Heart left ventricle (tissue), 16 donors: Measurements from ENCODE around the gene DDC. TPM values are rescaled to one million over a fixed set of nuclear protein-coding genes. Genes with fewer than 3 reads are reported as not detected.

Source experiments
- ATAC-seq, 4 donors: fragments of 200-7000 bp; cut with Tn5 transposase; one replicate each; pipeline ENCODE4 v1.9.1; 2020 to 2022; ENCODE audit warnings: moderate library complexity in 4 of 4, mild to moderate bottlenecking in 3 of 4, moderate number of reproducible peaks in 1 of 4
- DNase-seq, 5 donors: peaks; one replicate each; pipeline ENCODE4 v3.0.0-alpha.2; 2020
- H3K27ac ChIP-seq, 12 donors: fragments of 200-600 bp; sonication (generic) in 4 of 12; one replicate each; pipeline versions ENCODE4 v1.5.0 to v1.8.0; 2016 to 2022; ENCODE audit warnings: mild to moderate bottlenecking in 2 of 12
- H3K27me3 ChIP-seq, 9 donors: fragments of 200-600 bp; sonication (generic) in 2 of 9; one replicate each; pipeline versions ENCODE4 v1.5.1 to v1.8.0; 2016 to 2022; ENCODE audit warnings: mild to moderate bottlenecking in 3 of 9
- H3K36me3 ChIP-seq, 9 donors: fragments of 200-600 bp; sonication (generic) in 2 of 9; one replicate each; pipeline versions ENCODE4 v1.5.0 to v1.8.0; 2018 to 2022; ENCODE audit warnings: mild to moderate bottlenecking in 2 of 9
- H3K4me1 ChIP-seq, 12 donors: fragments of 200-600 bp; sonication (generic) in 4 of 12; one replicate each; pipeline versions ENCODE4 v1.5.0 to v1.8.0; 2016 to 2022; ENCODE audit warnings: mild to moderate bottlenecking in 3 of 12
- H3K4me3 ChIP-seq, 12 donors: fragments of 200-600 bp; sonication (generic) in 4 of 12; one replicate each; pipeline versions ENCODE4 v1.5.0 to v1.8.0; 2017 to 2022; ENCODE audit warnings: mild to moderate bottlenecking in 9 of 12, moderate library complexity in 4 of 12
- H3K9me3 ChIP-seq, 12 donors: fragments of 200-600 bp; sonication (generic) in 4 of 12; one replicate each; pipeline versions ENCODE4 v1.5.0 to v1.8.0; 2016 to 2022; ENCODE audit warnings: mild to moderate bottlenecking in 1 of 12
- CTCF ChIP-seq, 12 donors: fragments of 200-600 bp; sonication (generic) in 4 of 12; IDR thresholded peaks; one replicate each; pipeline versions ENCODE4 v1.5.0 to v1.8.0; 2018 to 2022; ENCODE audit warnings: antibody characterized with exemption in 12 of 12, mild to moderate bottlenecking in 5 of 12
- POLR2A ChIP-seq, 2 donors: fragments of 450-650 bp; IDR thresholded peaks; one replicate each; pipeline ENCODE4 v1.6.1; 2017; ENCODE audit warnings: antibody characterized with exemption in 2 of 2, mild to moderate bottlenecking in 2 of 2, moderate library complexity in 2 of 2
- WGBS, 4 donors: extraction: QIAGEN DNeasy Blood & Tissue Kit in 2 of 4; methylation state at CpG; one replicate each; pipeline versions ENCODE4 v1.1.5 to v1.1.7; 2013 to 2018; 5-methylcytosine and 5-hydroxymethylcytosine counted together
- intact Hi-C, 10 donors: fragments of 100-400 bp; cut with DNase I; formaldehyde crosslinking; loops; one replicate each; pipeline versions ENCODE4 v1.11.1 to v1.14.2; 2022
- polyA plus RNA-seq, 2 donors: library from polyadenylated mRNA; stranded (reverse); fragments of 200-250 nt; gene quantifications; one replicate each; pipeline ENCODE4 v1.2.3, GENCODE V29; 2013
- total RNA-seq, 9 donors: library from RNA; depleted of rRNA in 2 of 9; stranded (reverse); fragments of >200 nt in 2 of 9; fragmentation: NEBNext Ultra II Directional in 3 of 9; extraction: Animal tissue kit (Norgen Biotek cat#: 25700) in 3 of 9; gene quantifications; one replicate each; pipeline versions ENCODE4 v1.1.0 to v1.2.4, GENCODE V29; 2016 to 2023
- donor health status: ischemic (EF 13 %, LVEDD 7.1; RV severe dilation, severe dysfunction).
- donor health status: healthy with polysubstance abuse.
- donor health status: DM: no; HTN: yes; CAD: no.
- donor health status: DM: no; HTN: no; CAD: no.
- donor health status: ischemic (EF 25% LVEDD 6.9; RV normal size, moderate dysfunction).
- donor health status: ischemic (EF 25% LVEDD 5.7; RV mildly dilated, moderate dysfunction).
- donor health status: healthy.
- donor health status: DM: yes; HTN: yes; CAD: no.
- donor health status: ischemic (EF 35%, LVEDD 5.7; RV mildly dilated, moderate dysfunction).
- donor health status: nonischemic (EF 11% LVEDD 7.7; RV severe dilation, severe dysfunction).
- donor health status: DM: yes; HTN: yes; CAD: no.
- donor health status: PGD.
- donor health status: ischemic (EF 29% LVEDD 5.4; RV normal size, mild dysfunction).
- donor health status: nonischemic (EF 23%, LVEDD 6.1; RV moderate dilation, normal function).

DDC gene
- total and polyA plus RNA-seq, 11 donors = 0.08 TPM; not detected in 10

GRCh38 chr7:50596484-50596883, 31.3 kb upstream of the DDC start:
- Histone ChIP-seq H3K4me3 (no peak overlapping the region), H3K9me3 (no peaks in the 10 kb centered on the region), H3K4me1 (no peaks in the 10 kb centered on the region), H3K27ac (no peak overlapping the region), H3K27me3 (no peaks in the 10 kb centered on the region), H3K36me3 (peaks cover 0 to 94% (median 64%) of the 10 kb centered on the region in 9 donors)
- no peak for TF ChIP-seq POLR2A (IDR thresholded peaks at IDR 0.05)
- TF ChIP-seq CTCF (IDR thresholded peaks at IDR 0.05) = no peak
- ATAC-seq (no peak), DNase-seq (no peak)
- intact Hi-C loops = loop anchor here in 5 of 10 donors (5.0 to 10.0 kb wide), 3 partner anchors 122 to 468 kb away; no protein-coding TSS in a partner anchor
- WGBS, 4 donors = 91 to 92% (median 91%) methylated on average over 4 of the region's 4 CpGs

GRCh38 chr7:50595491-50596102, 30.4 kb upstream of the DDC start:
- Histone ChIP-seq H3K9me3 (no peaks in the 10 kb centered on the region), H3K4me3 (no peak overlapping the region), H3K27ac (no peak overlapping the region), H3K27me3 (no peaks in the 10 kb centered on the region), H3K36me3 (peaks cover 0 to 91% (median 68%) of the 10 kb centered on the region in 9 donors), H3K4me1 (no peaks in the 10 kb centered on the region)
- ATAC-seq (peak in 3 of 4 donors; percentile 49 to 79 (median 60)), DNase-seq (no peak)
- intact Hi-C loops = loop anchor here in 5 of 10 donors (5.0 to 10.0 kb wide), 3 partner anchors 121 to 469 kb away; no protein-coding TSS in a partner anchor
- TF ChIP-seq POLR2A (IDR thresholded peaks at IDR 0.05) (no peak), CTCF (IDR thresholded peaks at IDR 0.05) (peak in 8 of 12 donors; percentile 16 to 51 (median 36))
- 70 to 75% (median 72%) methylated on average over 5 of the region's 5 CpGs for WGBS, 4 donors

DNA sequence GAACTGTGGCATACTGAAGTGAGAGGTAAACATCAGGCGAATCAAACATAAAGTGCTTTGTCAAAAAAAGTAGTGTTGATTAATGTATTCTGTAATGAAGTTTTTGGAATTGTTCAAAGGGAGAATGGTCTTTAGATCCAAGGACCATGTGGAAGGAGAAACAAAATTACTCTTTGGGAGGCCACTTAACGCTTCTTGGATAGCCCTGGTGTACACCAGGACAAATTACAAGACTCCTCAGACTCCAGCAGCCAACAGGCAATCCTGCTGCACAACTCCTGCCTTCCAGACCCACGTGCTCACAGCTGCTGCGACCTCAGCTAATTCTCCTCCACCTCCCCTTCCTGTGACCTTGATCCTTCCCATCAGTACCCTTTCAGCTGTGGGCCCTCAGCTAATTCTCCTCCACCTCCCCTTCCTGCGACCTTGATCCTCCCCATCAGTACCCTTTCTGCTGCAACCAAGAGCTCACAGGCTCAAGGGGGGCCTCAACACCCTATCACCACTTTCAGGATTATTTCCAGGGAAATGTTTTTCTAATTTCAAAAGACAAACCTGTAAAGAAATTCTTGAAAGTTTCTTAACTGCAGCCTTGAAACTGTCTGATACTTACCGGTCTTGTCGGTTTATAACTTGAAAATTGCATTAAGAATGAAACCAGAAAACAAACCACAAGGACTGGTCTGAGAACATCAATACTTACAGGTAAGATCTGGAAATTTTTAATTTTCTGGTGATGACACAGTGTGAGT, 29.7 kb upstream of the DDC start:
- H3K4me3 ChIP-seq = no peak overlapping the region
- no peak for ATAC-seq
- H3K27me3 ChIP-seq = no peaks in the 10 kb centered on the region
- no peaks in the 10 kb centered on the region for H3K9me3 ChIP-seq
- TF ChIP-seq POLR2A (IDR thresholded peaks at IDR 0.05) = no peak
- no peak for TF ChIP-seq CTCF (IDR thresholded peaks at IDR 0.05)
- no peaks in the 10 kb centered on the region for H3K4me1 ChIP-seq
- intact Hi-C loops = loop anchor here in 5 of 10 donors (5.0 to 10.0 kb wide), 3 partner anchors 120 to 470 kb away; no protein-coding TSS in a partner anchor
- DNase-seq = no peak
- WGBS, 4 donors = 81 to 87% (median 83%) methylated on average over 7 of the region's 7 CpGs
- peaks cover 0 to 86% (median 65%) of the 10 kb centered on the region in 9 donors for H3K36me3 ChIP-seq
- H3K27ac ChIP-seq = no peak overlapping the region

DNA sequence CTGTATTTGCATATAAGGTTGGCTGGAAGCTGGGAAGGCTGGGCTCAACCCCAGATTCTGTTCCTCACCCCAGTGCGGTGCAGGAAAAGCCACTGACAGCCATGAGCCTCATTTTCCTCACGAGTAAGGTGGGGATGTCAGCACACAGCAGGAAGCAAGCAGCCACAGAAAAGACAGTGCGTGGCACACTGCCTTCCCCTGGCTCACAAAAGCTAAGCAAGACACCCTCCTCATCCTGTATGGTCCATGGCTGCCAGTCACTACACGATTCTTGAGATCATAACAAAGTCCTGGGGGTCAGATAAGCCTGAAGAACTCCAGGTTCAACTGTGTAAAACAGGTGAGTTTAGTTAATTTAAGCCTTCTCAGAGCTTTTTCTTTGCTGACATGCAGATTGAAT, 28.9 kb upstream of the DDC start:
- Histone ChIP-seq H3K4me1 (no peaks in the 10 kb centered on the region), H3K9me3 (no peaks in the 10 kb centered on the region), H3K4me3 (no peak overlapping the region), H3K36me3 (peaks cover 0 to 78% (median 59%) of the 10 kb centered on the region in 9 donors), H3K27ac (no peak overlapping the region), H3K27me3 (no peaks in the 10 kb centered on the region)
- no peak for TF ChIP-seq CTCF (IDR thresholded peaks at IDR 0.05)
- no peak for TF ChIP-seq POLR2A (IDR thresholded peaks at IDR 0.05)
- ATAC-seq = no peak
- intact Hi-C loops = loop anchor here in 4 of 10 donors (10.0 kb wide), 2 partner anchors 119 to 471 kb away; no protein-coding TSS in a partner anchor
- no peak for DNase-seq
- 81 to 88% (median 87%) methylated on average over 4 of the region's 4 CpGs for WGBS, 4 donors
